WERI-Rb-1 (cell line): Measurements from ENCODE around the gene GPATCH8.

ENCODE experiments used
- DNase-seq: peaks from one replicate; pipeline ENCODE4 v3.0.0-alpha.2; 2020
- H3K27ac ChIP-seq: fragments of 250-450 bp; sonication (Bioruptor Pico); 2 replicates; pipeline ENCODE4 v1.5.1; 2020; ENCODE audit warnings: mild to moderate bottlenecking, moderate library complexity
- H3K27me3 ChIP-seq: fragments of 250-450 bp; sonication (Bioruptor Pico); 2 replicates; pipeline ENCODE4 v1.5.1; 2021; ENCODE audit warnings: mild to moderate bottlenecking, low read depth, moderate library complexity; ENCODE audit not compliant: insufficient read depth, severe bottlenecking
- H3K36me3 ChIP-seq: fragments of 250-450 bp; sonication (Bioruptor Pico); 2 replicates; pipeline ENCODE4 v1.5.1; 2020; ENCODE audit warnings: mild to moderate bottlenecking, moderate library complexity
- H3K4me3 ChIP-seq: 2 replicates; pipeline ENCODE4 v1.5.1; 2011; ENCODE audit warnings: low read depth, mild to moderate bottlenecking, control low read depth, low read length
- H3K9me3 ChIP-seq: fragments of 250-450 bp; sonication (Bioruptor Pico); 2 replicates; pipeline ENCODE4 v1.5.1; 2021; ENCODE audit warnings: mild to moderate bottlenecking, moderate library complexity; ENCODE audit not compliant: severe bottlenecking
- CTCF ChIP-seq: IDR thresholded peaks from 2 replicates; pipeline ENCODE4 v1.5.1; 2011; ENCODE audit warnings: low read depth, mild to moderate bottlenecking, control low read depth, inconsistent platforms, low read length

GPATCH8 gene

GRCh38 chr17:44414394-44415155, 88.6 kb downstream of the GPATCH8 start:
- H3K27ac ChIP-seq, result no peak overlapping the region
- TF ChIP-seq CTCF, result no peak
- H3K36me3 ChIP-seq, result peaks cover 33% of the 10 kb centered on the region
- H3K4me3 ChIP-seq, result no peak overlapping the region
- H3K27me3 ChIP-seq, result no peaks in the 10 kb centered on the region
- no peak for DNase-seq
- no peaks in the 10 kb centered on the region for H3K9me3 ChIP-seq

GRCh38 chr17:44409309-44410028, 93.7 kb downstream of the GPATCH8 start:
- no peaks in the 10 kb centered on the region for H3K27me3 ChIP-seq
- no peaks in the 10 kb centered on the region for H3K9me3 ChIP-seq
- no peak for DNase-seq
- peaks cover 23% of the 10 kb centered on the region for H3K36me3 ChIP-seq
- TF ChIP-seq CTCF, result 0 out of 2 replicates have a peak, but pooled peaks have one; percentile 16
- no peak overlapping the region for H3K4me3 ChIP-seq
- H3K27ac ChIP-seq, result no peak overlapping the region

GRCh38 chr17:44408786-44409185, 94.4 kb downstream of the GPATCH8 start:
- DNase-seq, result no peak
- peaks cover 30% of the 10 kb centered on the region for H3K36me3 ChIP-seq
- no peaks in the 10 kb centered on the region for H3K27me3 ChIP-seq
- H3K27ac ChIP-seq, result no peak overlapping the region
- no peak overlapping the region for H3K4me3 ChIP-seq
- TF ChIP-seq CTCF, result no peak
- H3K9me3 ChIP-seq, result no peaks in the 10 kb centered on the region

GRCh38 chr17:44402564-44403172, 100.5 kb downstream of the GPATCH8 start:
- DNase-seq, result no peak
- no peaks in the 10 kb centered on the region for H3K9me3 ChIP-seq
- H3K36me3 ChIP-seq, result peaks cover 76% of the 10 kb centered on the region
- no peak overlapping the region for H3K4me3 ChIP-seq
- H3K27me3 ChIP-seq, result no peaks in the 10 kb centered on the region
- no peak overlapping the region for H3K27ac ChIP-seq
- no peak for TF ChIP-seq CTCF

GRCh38 chr17:44400226-44400847, 102.9 kb downstream of the GPATCH8 start:
- Histone ChIP-seq H3K9me3 (no peaks in the 10 kb centered on the region), H3K36me3 (peaks cover 75% of the 10 kb centered on the region), H3K4me3 (no peak overlapping the region), H3K27ac (no peak overlapping the region), H3K27me3 (no peaks in the 10 kb centered on the region)
- no peak for DNase-seq
- peak; percentile 64 for TF ChIP-seq CTCF
